Caco-2 (cell line): ENCODE data around the gene VCP. TPM values are rescaled to one million over a fixed set of nuclear protein-coding genes. Genes with fewer than 3 reads are reported as not detected.

Experiments used
- BruUV-seq: library from RNA; stranded (reverse); fragments of 400-500 nt; replicated peaks from 2 replicates; lab custom pipeline; 2021; lab: Mats Ljungman, UMichigan
- CTCF ChIA-PET: fragments of 300-600 bp; sonication (Branson Sonifier 250); formaldehyde crosslinking; loops from one replicate; lab custom pipeline; 2022; ENCODE audit warnings: antibody characterized with exemption; lab: Charles Lee
- POLR2A ChIA-PET: fragments of 300-600 bp; sonication (Branson Sonifier 250); formaldehyde crosslinking; loops from one replicate; lab custom pipeline; 2022; ENCODE audit warnings: antibody characterized with exemption; lab: Charles Lee
- DNase-seq, 2 experiments: peaks; one replicate each; pipeline versions ENCODE4 v3.0.0 to v3.0.0-alpha.2; 2020 to 2022
- H3K27me3 ChIP-seq: replicated peaks from 2 replicates; pipeline ENCODE4 v1.6.0; 2011; ENCODE audit warnings: low read length; ENCODE audit not compliant: control insufficient read depth, insufficient read depth
- H3K36me3 ChIP-seq: 2 replicates; pipeline ENCODE4 v1.5.1; 2011; ENCODE audit warnings: low read length; ENCODE audit not compliant: control insufficient read depth, insufficient read depth
- H3K4me1 ChIP-seq: fragments of 250-450 bp; sonication (Bioruptor Pico); 2 replicates; pipeline ENCODE4 v1.5.1; 2020; ENCODE audit warnings: mild to moderate bottlenecking
- H3K4me3 ChIP-seq: 2 replicates; pipeline ENCODE4 v1.5.1; 2011; ENCODE audit warnings: low read depth, mild to moderate bottlenecking, control low read depth, low read length
- H3K9me3 ChIP-seq: fragments of 250-450 bp; sonication (Bioruptor Pico); 2 replicates; pipeline ENCODE4 v1.5.1; 2020; ENCODE audit warnings: mild to moderate bottlenecking, moderate library complexity
- H3K27ac Mint-ChIP-seq: one replicate; pipeline ENCODE4 v1.8.0; 2022; ENCODE audit warnings: mixed read lengths; ENCODE audit not compliant: unreplicated experiment
- H3K27me3 Mint-ChIP-seq: one replicate; pipeline ENCODE4 v1.8.0; 2022; ENCODE audit warnings: mixed read lengths; ENCODE audit not compliant: insufficient read depth, unreplicated experiment
- H3K36me3 Mint-ChIP-seq: one replicate; pipeline ENCODE4 v1.8.0; 2022; ENCODE audit warnings: mild to moderate bottlenecking, mixed read lengths; ENCODE audit not compliant: insufficient read depth, unreplicated experiment
- H3K4me1 Mint-ChIP-seq: one replicate; pipeline ENCODE4 v1.8.0; 2022; ENCODE audit warnings: low read depth, mixed read lengths; ENCODE audit not compliant: unreplicated experiment
- H3K4me3 Mint-ChIP-seq: one replicate; pipeline ENCODE4 v1.8.0; 2022; ENCODE audit warnings: mild to moderate bottlenecking, moderate library complexity, mixed read lengths; ENCODE audit not compliant: unreplicated experiment
- H3K9me3 Mint-ChIP-seq: one replicate; pipeline ENCODE4 v1.8.0; 2022; ENCODE audit warnings: mixed read lengths; ENCODE audit not compliant: unreplicated experiment
- CTCF ChIP-seq, 2 experiments: fragments of 200-600 bp in 1 of 2; IDR thresholded peaks; 1 replicate in 1 of 2; 2 replicates in 1 of 2; pipeline versions ENCODE4 v1.5.1 to v1.8.0; 2011 to 2022; ENCODE audit warnings: antibody characterized with exemption in 1 of 2, control low read depth in 1 of 2, inconsistent platforms in 1 of 2, low read depth in 1 of 2, low read length in 1 of 2, mild to moderate bottlenecking in 1 of 2, moderate library complexity in 1 of 2; ENCODE audit not compliant: insufficient read depth in 1 of 2, severe bottlenecking in 1 of 2, unreplicated experiment in 1 of 2
- intact Hi-C: fragments of 100-400 bp; cut with micrococcal nuclease; formaldehyde crosslinking; loops from one replicate; pipeline ENCODE4 v1.10.0; 2022; ENCODE audit not compliant: unreplicated experiment
- total RNA-seq: library from RNA; stranded (reverse); gene quantifications from 2 replicates; pipeline ENCODE4 v1.2.3, GENCODE V29; 2022

VCP gene
- total RNA-seq, 1 experiment from 2014 or later = 281 TPM

- ChIA-PET POLR2A (no interaction called here), CTCF (no interaction called here)
- no TSS peak for BruUV-seq
- Mint-ChIP-seq H3K4me1 (no peaks in the 10 kb centered on the region), H3K27ac (no peak overlapping the region), H3K27me3 (no peaks in the 10 kb centered on the region), H3K9me3 (peaks cover 20% of the 10 kb centered on the region), H3K4me3 (no peak overlapping the region), H3K36me3 (peaks cover 7% of the 10 kb centered on the region)
- no peaks in the 10 kb centered on the region for H3K9me3 ChIP-seq
- no peaks in the 10 kb centered on the region for H3K27me3 ChIP-seq
- intact Hi-C loops = no loop called here
- DNase-seq = no peak
- no peaks in the 10 kb centered on the region for H3K36me3 ChIP-seq
- H3K4me3 ChIP-seq = no peak overlapping the region
- no peak for TF ChIP-seq CTCF (IDR thresholded peaks at IDR 0.05; ENCODE audit: insufficient read depth in 1 of 2, low read depth in 1 of 2, low read length in 1 of 2, severe bottlenecking in 1 of 2, unreplicated experiment in 1 of 2)
- no peaks in the 10 kb centered on the region for H3K4me1 ChIP-seq
Measured at GRCh38 chr9:35033101-35033500, 39.3 kb downstream of the VCP start.

GRCh38 chr9:35029852-35030251 lies 42.6 kb downstream of the VCP start:
- Histone ChIP-seq H3K36me3 (no peaks in the 10 kb centered on the region), H3K4me1 (peaks cover 27% of the 10 kb centered on the region), H3K4me3 (no peak overlapping the region), H3K27me3 (no peaks in the 10 kb centered on the region), H3K9me3 (no peaks in the 10 kb centered on the region)
- POLR2A ChIA-PET = no interaction called here
- Mint-ChIP-seq H3K4me1 (peaks cover 20% of the 10 kb centered on the region), H3K4me3 (no peak overlapping the region), H3K27ac (no peak overlapping the region), H3K9me3 (peaks cover 20% of the 10 kb centered on the region), H3K36me3 (no peaks in the 10 kb centered on the region), H3K27me3 (no peaks in the 10 kb centered on the region)
- CTCF ChIA-PET = no interaction called here
- intact Hi-C loops = loop anchor here (5.0 kb wide), 1 partner anchor 43 kb away; the partner anchor contains the start of gene DNAJB5
- no peak for DNase-seq
- TF ChIP-seq CTCF (IDR thresholded peaks at IDR 0.05; ENCODE audit: insufficient read depth in 1 of 2, low read depth in 1 of 2, low read length in 1 of 2, severe bottlenecking in 1 of 2, unreplicated experiment in 1 of 2) = no peak
- BruUV-seq = no TSS peak

- peaks cover 28% of the 10 kb centered on the region for H3K4me1 ChIP-seq
- intact Hi-C loops = loop anchor here (5.0 kb wide), 1 partner anchor 42 kb away; the partner anchor contains the start of gene DNAJB5
- no peak for TF ChIP-seq CTCF (IDR thresholded peaks at IDR 0.05; ENCODE audit: insufficient read depth in 1 of 2, low read depth in 1 of 2, low read length in 1 of 2, severe bottlenecking in 1 of 2, unreplicated experiment in 1 of 2)
- BruUV-seq = no TSS peak
- POLR2A ChIA-PET = interaction anchor here (0.6 kb wide), 1 partner anchor 40 kb away, joined by 6 read pairs; the partner anchor contains the start of gene DNAJB5
- Mint-ChIP-seq H3K27me3 (no peaks in the 10 kb centered on the region), H3K36me3 (no peaks in the 10 kb centered on the region), H3K27ac (no peak overlapping the region), H3K4me3 (no peak overlapping the region), H3K4me1 (peaks cover 26% of the 10 kb centered on the region), H3K9me3 (peaks cover 21% of the 10 kb centered on the region)
- no peaks in the 10 kb centered on the region for H3K9me3 ChIP-seq
- H3K4me3 ChIP-seq = no peak overlapping the region
- H3K27me3 ChIP-seq = no peaks in the 10 kb centered on the region
- H3K36me3 ChIP-seq = no peaks in the 10 kb centered on the region
- no peak for DNase-seq
- CTCF ChIA-PET = no interaction called here
Measured at GRCh38 chr9:35029241-35029640, 43.2 kb downstream of the VCP start.
